Measurements from ENCODE around the gene ZNF683.
A peak's percentile ranks its signal among the peaks of the same experiment; 100 is the strongest.

ZNF683 gene

DNA sequence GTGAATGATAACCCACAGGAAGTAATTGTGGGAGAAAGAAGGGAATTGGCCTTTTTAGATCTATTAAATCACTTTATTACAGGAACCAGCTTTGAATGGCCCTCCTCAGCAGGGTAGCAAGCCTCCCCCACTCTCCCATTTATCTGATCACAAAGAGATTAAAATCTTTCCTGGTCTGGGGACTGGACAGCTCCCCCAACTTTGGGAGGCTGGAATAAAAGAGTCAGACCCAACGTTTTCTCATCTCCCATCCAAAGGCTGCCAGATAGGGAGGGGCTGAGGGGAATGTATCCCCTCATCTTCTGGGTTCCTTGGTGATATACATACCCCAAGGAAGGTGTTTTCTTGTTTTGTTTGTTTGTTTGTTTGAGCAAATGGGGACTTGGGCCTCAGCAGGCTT is 40.5 kb upstream of the ZNF683 start:
- no peak overlapping the region for H2BK120ac ChIP-seq (ENCODE audit: low read depth, low read length)
- peaks cover 13% of the 10 kb centered on the region for H3K4me1 ChIP-seq (ENCODE audit: control insufficient read depth, insufficient read depth, low read depth, low read length)
- H2BK15ac ChIP-seq (ENCODE audit: low read depth, poor library complexity, severe bottlenecking) = no peak overlapping the region
- H2BK12ac ChIP-seq (ENCODE audit: low read length in 2 of 2) = no peak overlapping the region
- H3K36me3 ChIP-seq (ENCODE audit: control insufficient read depth in 1 of 2, insufficient read depth in 2 of 2, low read depth in 1 of 2, low read length in 2 of 2) = no peaks in the 10 kb centered on the region
- H3K27me3 ChIP-seq (ENCODE audit: control insufficient read depth in 1 of 2, insufficient read depth in 1 of 2, low read length in 2 of 2) = peaks cover 77 to 85% of the 10 kb centered on the region in 2 experiments
- no peak overlapping the region for H3K27ac ChIP-seq (ENCODE audit: low read length, poor library complexity, severe bottlenecking)
- no peak overlapping the region for H3K14ac ChIP-seq (ENCODE audit: low read length in 2 of 2)
- H2BK5ac ChIP-seq (ENCODE audit: low read depth, low read length, poor library complexity, severe bottlenecking) = no peak overlapping the region
- H3K79me1 ChIP-seq (replicated peaks; ENCODE audit: low read length, poor library complexity, severe bottlenecking) = no peaks in the 10 kb centered on the region
- H3K9ac ChIP-seq (ENCODE audit: low read length) = no peak overlapping the region
- H3K4me3 ChIP-seq (ENCODE audit: insufficient read depth in 1 of 2, low read depth in 1 of 2, low read length in 2 of 2) = no peak overlapping the region
- no CpG with 5 or more reads among the region's 1 CpG for WGBS
- H4K8ac ChIP-seq (ENCODE audit: low read length) = no peak overlapping the region
- no peak overlapping the region for H3K23ac ChIP-seq (ENCODE audit: low read length in 2 of 2)
- H3K9me3 ChIP-seq (ENCODE audit: control insufficient read depth, low read length) = no peaks in the 10 kb centered on the region
- no peak for DNase-seq
- H3K18ac ChIP-seq (ENCODE audit: low read depth in 1 of 2, low read length in 2 of 2) = no peak overlapping the region
- no peak overlapping the region for H4K91ac ChIP-seq (ENCODE audit: low read length)
- H3K4me2 ChIP-seq (ENCODE audit: low read length, poor library complexity, severe bottlenecking) = no peak overlapping the region
- H2AFZ ChIP-seq (ENCODE audit: low read depth, low read length) = no peak overlapping the region
- H3K4ac ChIP-seq (ENCODE audit: low read depth in 1 of 2, low read length in 2 of 2) = no peak overlapping the region
- H2AK5ac ChIP-seq (ENCODE audit: low read length, severe bottlenecking) = no peak overlapping the region

DNA sequence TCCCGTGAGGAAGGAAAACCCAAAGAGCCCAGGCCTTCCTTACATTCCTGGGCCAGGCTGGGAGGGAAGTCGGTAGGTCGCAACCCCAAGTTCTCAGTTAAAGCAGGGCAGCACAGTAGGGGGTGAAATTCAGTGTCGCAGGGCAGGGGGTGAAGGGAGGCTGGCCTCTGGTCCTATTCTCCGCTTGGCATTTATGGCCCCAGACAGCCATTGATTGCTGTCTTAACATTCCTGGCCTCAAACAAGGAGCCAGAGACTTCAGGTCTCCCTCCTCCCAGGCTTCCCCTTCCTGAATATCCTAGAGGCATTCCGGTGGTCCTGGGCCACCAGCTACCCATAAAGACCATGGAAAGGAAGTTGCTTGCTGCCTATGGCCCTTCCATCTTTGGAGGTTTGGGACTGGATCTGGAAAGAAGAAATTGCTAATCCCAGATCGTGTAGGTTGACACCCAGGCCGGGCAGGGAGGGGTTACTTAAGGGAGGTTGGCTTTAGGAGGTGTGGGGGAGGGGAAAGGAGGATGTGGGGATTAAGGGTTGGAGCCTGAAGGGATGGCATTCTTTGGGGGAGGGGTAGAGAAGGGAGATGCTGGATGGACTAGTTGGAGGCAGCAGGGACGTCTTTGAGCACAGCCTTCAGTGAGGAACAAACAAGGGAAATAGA is 39.8 kb upstream of the ZNF683 start:
- Histone ChIP-seq H3K27me3 (ENCODE audit: control insufficient read depth in 1 of 2, insufficient read depth in 1 of 2, low read length in 2 of 2) (peaks cover 77 to 80% of the 10 kb centered on the region in 2 experiments), H2AK5ac (ENCODE audit: low read length, severe bottlenecking) (no peak overlapping the region), H3K79me1 (replicated peaks; ENCODE audit: low read length, poor library complexity, severe bottlenecking) (no peaks in the 10 kb centered on the region), H3K18ac (ENCODE audit: low read depth in 1 of 2, low read length in 2 of 2) (no peak overlapping the region), H2BK12ac (ENCODE audit: low read length in 2 of 2) (no peak overlapping the region), H3K14ac (ENCODE audit: low read length in 2 of 2) (no peak overlapping the region), H3K9ac (ENCODE audit: low read length) (no peak overlapping the region), H2BK15ac (ENCODE audit: low read depth, poor library complexity, severe bottlenecking) (no peak overlapping the region), H2AFZ (ENCODE audit: low read depth, low read length) (no peak overlapping the region), H3K4me3 (ENCODE audit: insufficient read depth in 1 of 2, low read depth in 1 of 2, low read length in 2 of 2) (no peak overlapping the region), H2BK120ac (ENCODE audit: low read depth, low read length) (no peak overlapping the region), H2BK5ac (ENCODE audit: low read depth, low read length, poor library complexity, severe bottlenecking) (no peak overlapping the region), H4K91ac (ENCODE audit: low read length) (no peak overlapping the region), H4K8ac (ENCODE audit: low read length) (no peak overlapping the region), H3K36me3 (ENCODE audit: control insufficient read depth in 1 of 2, insufficient read depth in 2 of 2, low read depth in 1 of 2, low read length in 2 of 2) (no peaks in the 10 kb centered on the region), H3K27ac (ENCODE audit: low read length, poor library complexity, severe bottlenecking) (no peak overlapping the region), H3K4me1 (ENCODE audit: control insufficient read depth, insufficient read depth, low read depth, low read length) (peaks cover 13% of the 10 kb centered on the region), H3K4me2 (ENCODE audit: low read length, poor library complexity, severe bottlenecking) (no peak overlapping the region), H3K4ac (ENCODE audit: low read depth in 1 of 2, low read length in 2 of 2) (no peak overlapping the region), H3K23ac (ENCODE audit: low read length in 2 of 2) (peak overlapping the region in 1 of 2 experiments; percentile 59), H3K9me3 (ENCODE audit: control insufficient read depth, low read length) (no peaks in the 10 kb centered on the region)
- DNase-seq = no peak
- WGBS = 4% methylated on average over 8 of the region's 9 CpGs

DNA sequence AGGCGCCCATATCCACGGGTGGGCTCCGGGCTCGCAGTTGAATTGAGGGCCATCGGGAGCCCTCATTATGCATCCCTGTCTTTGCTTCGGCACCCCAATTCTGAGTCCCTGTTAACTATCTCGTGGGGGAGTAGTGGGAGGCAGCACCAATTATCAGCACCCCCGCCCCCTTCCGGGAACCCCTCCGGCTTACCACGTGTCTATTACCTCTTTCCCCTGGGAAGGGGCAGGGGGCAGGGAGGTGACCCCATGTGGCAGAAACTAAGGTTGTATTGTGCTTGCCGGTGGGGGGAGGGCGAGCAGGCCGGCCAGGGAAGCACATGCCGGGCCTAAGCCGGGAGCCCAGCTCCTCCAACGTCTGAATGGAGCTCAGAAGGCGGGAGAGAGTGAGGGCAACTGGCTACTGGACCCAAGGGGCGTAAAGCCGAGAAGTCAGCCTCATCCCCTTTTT is 39.1 kb upstream of the ZNF683 start:
- H3K4me3 ChIP-seq (ENCODE audit: insufficient read depth in 1 of 2, low read depth in 1 of 2, low read length in 2 of 2) = no peak overlapping the region

DNA sequence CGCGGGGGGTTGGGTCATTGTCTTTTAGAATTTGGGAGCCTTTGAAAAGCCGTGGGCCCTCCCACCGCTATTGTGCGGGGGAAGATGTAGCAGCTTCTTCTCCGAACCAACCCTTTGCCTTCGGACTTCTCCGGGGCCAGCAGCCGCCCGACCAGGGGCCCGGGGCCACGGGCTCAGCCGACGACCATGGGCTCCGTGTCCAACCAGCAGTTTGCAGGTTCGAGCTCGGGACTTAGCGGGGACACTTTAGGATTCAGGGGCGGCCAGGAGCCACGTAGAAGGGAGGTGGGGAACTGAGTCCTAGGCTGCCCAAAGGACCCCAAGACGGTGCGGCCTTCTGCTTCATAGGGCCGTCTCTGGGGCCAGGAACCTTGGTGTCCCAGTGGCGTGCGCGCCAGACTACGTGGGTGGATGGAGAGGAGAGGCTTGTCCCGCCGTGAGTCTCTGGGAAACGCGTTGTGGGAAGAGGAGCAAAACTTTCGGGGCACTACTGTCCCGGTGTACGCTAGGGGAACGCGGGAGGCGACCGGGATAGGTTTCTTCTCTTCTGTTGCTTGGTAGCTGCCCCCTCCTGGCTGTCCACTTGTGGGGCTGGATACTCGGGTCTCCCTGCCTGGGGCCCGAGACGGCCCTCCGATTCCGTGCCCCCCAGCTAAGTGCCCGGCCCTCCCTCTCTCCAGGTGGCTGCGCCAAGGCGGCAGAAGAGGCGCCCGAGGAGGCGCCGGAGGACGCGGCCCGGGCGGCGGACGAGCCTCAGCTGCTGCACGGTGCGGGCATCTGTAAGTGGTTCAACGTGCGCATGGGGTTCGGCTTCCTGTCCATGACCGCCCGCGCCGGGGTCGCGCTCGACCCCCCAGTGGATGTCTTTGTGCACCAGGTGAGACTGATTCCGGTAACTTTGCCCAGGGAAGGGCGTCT is 38.4 kb upstream of the ZNF683 start, which contains the start of gene LIN28A:
TSS of gene LIN28A (plus strand) at position 112 of the 918 bp plus-strand sequence. CDS start at position 187, 75 bp downstream.
- Histone ChIP-seq H3K9me3 (ENCODE audit: control insufficient read depth, low read length) (no peaks in the 10 kb centered on the region), H2AFZ (ENCODE audit: low read depth, low read length) (no peak within 1 kb of the TSS), H4K8ac (ENCODE audit: low read length) (no peak within 1 kb of the TSS), H2BK12ac (ENCODE audit: low read length in 2 of 2) (no peak within 1 kb of the TSS), H3K23ac (ENCODE audit: low read length in 2 of 2) (no peak within 1 kb of the TSS), H4K91ac (ENCODE audit: low read length) (no peak within 1 kb of the TSS), H3K27ac (ENCODE audit: low read length, poor library complexity, severe bottlenecking) (no peak within 1 kb of the TSS), H3K27me3 (ENCODE audit: control insufficient read depth in 1 of 2, insufficient read depth in 1 of 2, low read length in 2 of 2) (peaks cover 73 to 74% of the 10 kb centered on the region in 2 experiments), H2BK5ac (ENCODE audit: low read depth, low read length, poor library complexity, severe bottlenecking) (no peak within 1 kb of the TSS), H2BK15ac (ENCODE audit: low read depth, poor library complexity, severe bottlenecking) (peak within 1 kb of the TSS; percentile 23), H3K4me2 (ENCODE audit: low read length, poor library complexity, severe bottlenecking) (no peak within 1 kb of the TSS), H3K4ac (ENCODE audit: low read depth in 1 of 2, low read length in 2 of 2) (no peak within 1 kb of the TSS), H3K14ac (ENCODE audit: low read length in 2 of 2) (no peak within 1 kb of the TSS), H2AK5ac (ENCODE audit: low read length, severe bottlenecking) (no peak within 1 kb of the TSS), H3K4me3 (ENCODE audit: insufficient read depth in 1 of 2, low read depth in 1 of 2, low read length in 2 of 2) (no peak within 1 kb of the TSS), H2BK120ac (ENCODE audit: low read depth, low read length) (no peak within 1 kb of the TSS), H3K18ac (ENCODE audit: low read depth in 1 of 2, low read length in 2 of 2) (no peak within 1 kb of the TSS), H3K9ac (ENCODE audit: low read length) (no peak within 1 kb of the TSS), H3K79me1 (replicated peaks; ENCODE audit: low read length, poor library complexity, severe bottlenecking) (no peaks in the 10 kb centered on the region), H3K36me3 (ENCODE audit: control insufficient read depth in 1 of 2, insufficient read depth in 2 of 2, low read depth in 1 of 2, low read length in 2 of 2) (no peaks in the 10 kb centered on the region), H3K4me1 (ENCODE audit: control insufficient read depth, insufficient read depth, low read depth, low read length) (peaks cover 13% of the 10 kb centered on the region)
- no peak for DNase-seq
- 1% methylated on average over 68 of the region's 70 CpGs for WGBS

More for the DNA sequence above, 39.1 kb upstream of the ZNF683 start:
- Histone ChIP-seq H3K27ac (ENCODE audit: low read length, poor library complexity, severe bottlenecking) (no peak overlapping the region), H2BK15ac (ENCODE audit: low read depth, poor library complexity, severe bottlenecking) (peak overlapping the region; percentile 36), H4K91ac (ENCODE audit: low read length) (no peak overlapping the region), H3K27me3 (ENCODE audit: control insufficient read depth in 1 of 2, insufficient read depth in 1 of 2, low read length in 2 of 2) (peaks cover 77 to 80% of the 10 kb centered on the region in 2 experiments), H3K9me3 (ENCODE audit: control insufficient read depth, low read length) (no peaks in the 10 kb centered on the region), H3K4me1 (ENCODE audit: control insufficient read depth, insufficient read depth, low read depth, low read length) (peaks cover 13% of the 10 kb centered on the region), H3K14ac (ENCODE audit: low read length in 2 of 2) (no peak overlapping the region), H3K36me3 (ENCODE audit: control insufficient read depth in 1 of 2, insufficient read depth in 2 of 2, low read depth in 1 of 2, low read length in 2 of 2) (no peaks in the 10 kb centered on the region), H2AFZ (ENCODE audit: low read depth, low read length) (no peak overlapping the region), H3K23ac (ENCODE audit: low read length in 2 of 2) (no peak overlapping the region), H3K4ac (ENCODE audit: low read depth in 1 of 2, low read length in 2 of 2) (no peak overlapping the region), H4K8ac (ENCODE audit: low read length) (no peak overlapping the region), H3K18ac (ENCODE audit: low read depth in 1 of 2, low read length in 2 of 2) (no peak overlapping the region), H3K9ac (ENCODE audit: low read length) (no peak overlapping the region), H2BK5ac (ENCODE audit: low read depth, low read length, poor library complexity, severe bottlenecking) (no peak overlapping the region), H3K4me2 (ENCODE audit: low read length, poor library complexity, severe bottlenecking) (no peak overlapping the region), H3K79me1 (replicated peaks; ENCODE audit: low read length, poor library complexity, severe bottlenecking) (no peaks in the 10 kb centered on the region), H2BK12ac (ENCODE audit: low read length in 2 of 2) (no peak overlapping the region), H2BK120ac (ENCODE audit: low read depth, low read length) (no peak overlapping the region), H2AK5ac (ENCODE audit: low read length, severe bottlenecking) (no peak overlapping the region)
- WGBS = 5% methylated on average over 15 of the region's 20 CpGs
- DNase-seq = no peak

Measured in mesenchymal stem cell (in vitro differentiated cells and primary cell).